ENCODE results near the gene MEF2A. TPM values are rescaled to one million over a fixed set of nuclear protein-coding genes. Genes with fewer than 3 reads are reported as not detected.
"Not testable (repeated sequence)": the region's sequence is repeated elsewhere in the genome, so short reads cannot be mapped to it uniquely, and the experiment has no call there.

Gene MEF2A
- total RNA-seq, 1 donor from 2014 or later = 86.8 TPM

- H3K36me3 ChIP-seq = peaks cover 10% of the 10 kb centered on the region
- H3K9me3 ChIP-seq = peaks cover 6% of the 10 kb centered on the region
- H3K27ac ChIP-seq = no peak overlapping the region
- H3K4me1 ChIP-seq = no peaks in the 10 kb centered on the region
- TF ChIP-seq CTCF (IDR thresholded peaks at IDR 0.05) = no peak
- no peak for DNase-seq
- H3K27me3 ChIP-seq = no peaks in the 10 kb centered on the region
- intact Hi-C loops (cut with DNase I) = no loop called here
- ATAC-seq = no peak
- no peak overlapping the region for H3K4me3 ChIP-seq
Measured at GRCh38 chr15:99651023-99651807, 85.4 kb downstream of the MEF2A start.

- no peak overlapping the region for H3K27ac ChIP-seq
- no peaks in the 10 kb centered on the region for H3K27me3 ChIP-seq
- DNase-seq = no peak
- peaks cover 5% of the 10 kb centered on the region for H3K36me3 ChIP-seq
- H3K4me3 ChIP-seq = no peak overlapping the region
- H3K4me1 ChIP-seq = peaks cover 2% of the 10 kb centered on the region
- no peak for TF ChIP-seq CTCF (IDR thresholded peaks at IDR 0.05)
- H3K9me3 ChIP-seq = no peaks in the 10 kb centered on the region
- intact Hi-C loops (cut with DNase I) = no loop called here
- ATAC-seq = no peak
Measured at GRCh38 chr15:99656205-99656604, 90.4 kb downstream of the MEF2A start.

- Histone ChIP-seq H3K36me3 (peaks cover 5% of the 10 kb centered on the region), H3K9me3 (no peaks in the 10 kb centered on the region), H3K27ac (no peak overlapping the region), H3K4me1 (peaks cover 2% of the 10 kb centered on the region), H3K4me3 (no peak overlapping the region), H3K27me3 (no peaks in the 10 kb centered on the region)
- DNase-seq (no peak), ATAC-seq (no peak)
- no peak for TF ChIP-seq CTCF (IDR thresholded peaks at IDR 0.05)
- intact Hi-C loops (cut with DNase I) = no loop called here
Measured at GRCh38 chr15:99657996-99658395, 92.2 kb downstream of the MEF2A start.

- H3K4me3 ChIP-seq = no peak overlapping the region
- DNase-seq = no peak
- no peaks in the 10 kb centered on the region for H3K9me3 ChIP-seq
- no peak for TF ChIP-seq CTCF (IDR thresholded peaks at IDR 0.05)
- intact Hi-C loops (cut with DNase I) = no loop called here
- H3K4me1 ChIP-seq = peaks cover 2% of the 10 kb centered on the region
- H3K27ac ChIP-seq = no peak overlapping the region
- H3K27me3 ChIP-seq = no peaks in the 10 kb centered on the region
- H3K36me3 ChIP-seq = peaks cover 5% of the 10 kb centered on the region
- ATAC-seq = no peak
Measured at GRCh38 chr15:99662903-99663302, 97.1 kb downstream of the MEF2A start.

GRCh38 chr15:99666073-99666472 is 100.3 kb downstream of the MEF2A start:
- H3K9me3 ChIP-seq; H3K4me1 ChIP-seq; ATAC-seq; intact Hi-C loops (cut with DNase I); H3K27me3 ChIP-seq; H3K4me3 ChIP-seq; DNase-seq; H3K36me3 ChIP-seq; H3K27ac ChIP-seq: not testable (repeated sequence)

- Histone ChIP-seq H3K27me3 (no peaks in the 10 kb centered on the region), H3K27ac (no peak overlapping the region), H3K4me3 (no peak overlapping the region), H3K36me3 (peaks cover 19% of the 10 kb centered on the region), H3K4me1 (peaks cover 6% of the 10 kb centered on the region), H3K9me3 (no peaks in the 10 kb centered on the region)
- intact Hi-C loops (cut with DNase I) = no loop called here
- DNase-seq (no peak), ATAC-seq (peak; percentile 63)
- no peak for TF ChIP-seq CTCF (IDR thresholded peaks at IDR 0.05)
Measured at GRCh38 chr15:99668533-99669182, 102.9 kb downstream of the MEF2A start.
